Endothelial cell of umbilical vein (primary cell): ENCODE measurements around the gene HOXD12. TPM values are rescaled to one million over a fixed set of nuclear protein-coding genes. Genes with fewer than 3 reads are reported as not detected.
A peak's percentile ranks its signal among the peaks of the same experiment; 100 is the strongest.

Experiments
- BruUV-seq: library from RNA; stranded (reverse); fragments of 400-500 nt; replicated peaks from 2 replicates; lab custom pipeline; 2021; lab: Mats Ljungman, UMichigan
- CTCF ChIA-PET: fragments of 300-600, 350-600 bp; sonication (Branson Sonifier 250); formaldehyde crosslinking; loops from one replicate; lab custom pipeline; 2021; ENCODE audit warnings: antibody characterized with exemption, inconsistent platforms; lab: Charles Lee
- POLR2A ChIA-PET: fragments of 300-600, 350-600 bp; sonication (Branson Sonifier 250); formaldehyde crosslinking; loops from one replicate; lab custom pipeline; 2021; ENCODE audit warnings: antibody characterized with exemption, inconsistent platforms; lab: Charles Lee
- DNase-seq: peaks from one replicate; pipeline ENCODE4 v3.0.0-alpha.2; 2011; ENCODE audit warnings: low read depth, low spot score
- FAIRE-seq: peaks from 2 replicates; lab custom pipeline; 2011; peaks lifted over from hg19 to GRCh38; lab: Jason Lieb, UNC
- H2AFZ ChIP-seq: 2 replicates; pipeline ENCODE4 v1.6.0; 2012; ENCODE audit warnings: low read depth, low read length, control low read depth, inconsistent platforms
- H3K27ac ChIP-seq: 2 replicates; pipeline ENCODE4 v1.5.1; 2011; ENCODE audit warnings: low read depth, mild to moderate bottlenecking, control low read depth, low read length, moderate library complexity; ENCODE audit not compliant: insufficient read depth
- H3K27me3 ChIP-seq, 2 experiments: 2 replicates each; pipeline versions ENCODE4 v1.6.0 to v1.6.1; 2011; ENCODE audit warnings: low read length in 2 of 2, mixed read lengths in 1 of 2; ENCODE audit not compliant: control insufficient read depth in 2 of 2, insufficient read depth in 2 of 2
- H3K36me3 ChIP-seq, 2 experiments: 2 replicates in 1 of 2; 3 replicates in 1 of 2; pipeline ENCODE4 v1.5.1; 2011; ENCODE audit warnings: low read length in 2 of 2, mild to moderate bottlenecking in 1 of 2, moderate library complexity in 1 of 2; ENCODE audit not compliant: control insufficient read depth in 2 of 2, insufficient read depth in 2 of 2; ENCODE audit errors: extremely low read depth in 1 of 2
- H3K4me1 ChIP-seq: 3 replicates; pipeline ENCODE4 v1.5.1; 2011; ENCODE audit warnings: mild to moderate bottlenecking, low read length; ENCODE audit not compliant: control insufficient read depth, insufficient read depth; ENCODE audit errors: extremely low read depth
- H3K4me2 ChIP-seq: 2 replicates; pipeline ENCODE4 v1.6.1; 2011; ENCODE audit warnings: low read length, control low read depth, mixed read lengths; ENCODE audit not compliant: insufficient read depth
- H3K4me3 ChIP-seq, 3 experiments: fragments of 200-600 bp in 1 of 3; sonication (generic), shearing (Covaris generic) in 1 of 3; replicated peaks in 1 of 3; 2 replicates each; pipeline ENCODE4 v1.5.1; 2011 to 2016; ENCODE audit warnings: control low read depth in 3 of 3, low read length in 3 of 3, mild to moderate bottlenecking in 2 of 3, inconsistent platforms in 1 of 3, low read depth in 1 of 3, moderate library complexity in 1 of 3; ENCODE audit not compliant: insufficient read depth in 1 of 3
- H3K79me2 ChIP-seq: 2 replicates; pipeline ENCODE4 v1.6.0; 2012; ENCODE audit warnings: low read length, inconsistent platforms; ENCODE audit not compliant: control insufficient read depth, insufficient read depth
- H3K9ac ChIP-seq: replicated peaks from 2 replicates; pipeline ENCODE3; 2011; ENCODE audit warnings: low read length, control low read depth; ENCODE audit not compliant: insufficient read depth; ENCODE audit errors: extremely low read depth
- H3K9me1 ChIP-seq: replicated peaks from 3 replicates; pipeline ENCODE4 v1.6.0; 2011; ENCODE audit warnings: mild to moderate bottlenecking, low read length; ENCODE audit not compliant: control insufficient read depth, insufficient read depth; ENCODE audit errors: extremely low read depth
- H3K9me3 ChIP-seq: replicated peaks from 2 replicates; pipeline ENCODE4 v1.5.1; 2012; ENCODE audit warnings: low read length, inconsistent platforms; ENCODE audit not compliant: control insufficient read depth, insufficient read depth
- H4K20me1 ChIP-seq: replicated peaks from 2 replicates; pipeline ENCODE3; 2011; ENCODE audit warnings: mild to moderate bottlenecking, low read length; ENCODE audit not compliant: control insufficient read depth, insufficient read depth; ENCODE audit errors: extremely low read depth
- EZH2 ChIP-seq: IDR thresholded peaks from 2 replicates; pipeline ENCODE4 v1.6.1; 2012; ENCODE audit warnings: borderline replicate concordance, low read depth, mild to moderate bottlenecking, moderate library complexity, low read length, inconsistent platforms; ENCODE audit not compliant: severe bottlenecking
- FOS ChIP-seq: IDR thresholded peaks from 2 replicates; pipeline ENCODE4 v1.6.1; 2011; ENCODE audit warnings: mild to moderate bottlenecking, low read length, moderate library complexity, borderline replicate concordance; ENCODE audit not compliant: insufficient read depth
- GATA2 ChIP-seq: IDR thresholded peaks from 2 replicates; pipeline ENCODE4 v1.7.0; 2011; ENCODE audit warnings: low read depth, mild to moderate bottlenecking, moderate library complexity, mixed read lengths, low read length; ENCODE audit not compliant: insufficient read length, insufficient read depth
- JUN ChIP-seq: IDR thresholded peaks from 2 replicates; pipeline ENCODE4 v1.6.1; 2011; ENCODE audit warnings: borderline replicate concordance, low read depth; ENCODE audit not compliant: insufficient read length, insufficient read depth
- POLR2A ChIP-seq: IDR thresholded peaks from 2 replicates; pipeline ENCODE4 v1.6.1; 2012; ENCODE audit warnings: low read depth, mild to moderate bottlenecking, control low read depth, low read length
- dilution Hi-C: fragments of 300-500 bp; cut with MboI; formaldehyde crosslinking; loops from one replicate; pipeline ENCODE4 v1.15.0; 2019; ENCODE audit warnings: low sequenced_read_pairs; ENCODE audit not compliant: extremely low pct_ligation_motif_present
- intact Hi-C: fragments of 100-400 bp; cut with micrococcal nuclease; formaldehyde crosslinking; loops from one replicate; pipeline ENCODE4 v1.10.0; 2022
- polyA plus RNA-seq, 4 experiments: library from polyadenylated mRNA; depleted of rRNA in 3 of 4; stranded (reverse) in 3 of 4; unstranded in 1 of 4; fragments of >200 nt; gene quantifications; 2 replicates each; pipeline versions ENCODE4 v1.2.1 to v1.2.3, GENCODE V29; 2011 to 2012; ENCODE audit warnings: missing spikeins in 1 of 4
- total RNA-seq: library from RNA; stranded (reverse); gene quantifications from 2 replicates; pipeline ENCODE4 v1.2.3, GENCODE V29; 2021

The HOXD12 gene
- total and polyA plus RNA-seq, 2 donors (not counting 3 experiments of a cell fraction or from before 2014, with no cell fraction given): not detected

- ChIA-PET POLR2A (no interaction called here), CTCF (interaction anchor here (0.6 to 6.0 kb wide), 35 partner anchors 9 to 1401 kb away, joined by 3 to 113 read pairs (median 5); partner anchors contain the start of gene HOXD11)
- Histone ChIP-seq H4K20me1 (peaks cover 6% of the 10 kb centered on the region), H3K9me1 (no peaks in the 10 kb centered on the region), H2AFZ (no peak overlapping the region), H3K79me2 (no peaks in the 10 kb centered on the region), H3K4me2 (no peak overlapping the region), H3K9ac (no peak overlapping the region), H3K4me1 (peaks cover 5% of the 10 kb centered on the region), H3K9me3 (no peaks in the 10 kb centered on the region), H3K27ac (no peak overlapping the region), H3K4me3 (no peak overlapping the region), H3K27me3 (peaks cover 93 to 98% of the 10 kb centered on the region in 2 experiments), H3K36me3 (no peaks in the 10 kb centered on the region)
- TF ChIP-seq GATA2 (no peak), JUN (no peak), POLR2A (no peak), EZH2 (no peak)
- intact Hi-C loops (loop anchor here (1.0 to 5.0 kb wide), 8 partner anchors 17 to 1396 kb away; no protein-coding TSS in a partner anchor), dilution Hi-C loops (no loop called here)
- FAIRE-seq (no peak), DNase-seq (no peak)
- no TSS peak for BruUV-seq
Observed at GRCh38 chr2:176097820-176098365, 1.7 kb upstream of the HOXD12 start.

GRCh38 chr2:176098366-176099158 is 1.0 kb upstream of the HOXD12 start:
- intact Hi-C loops: loop anchor here (5.0 kb wide), 2 partner anchors 786 to 1396 kb away; no protein-coding TSS in a partner anchor
- peaks cover 5% of the 10 kb centered on the region for H3K4me1 ChIP-seq
- H3K9me1 ChIP-seq: no peaks in the 10 kb centered on the region
- dilution Hi-C loops: no loop called here
- DNase-seq: no peak
- H3K79me2 ChIP-seq: no peaks in the 10 kb centered on the region
- FAIRE-seq: no peak
- no peaks in the 10 kb centered on the region for H3K36me3 ChIP-seq
- peaks cover 6% of the 10 kb centered on the region for H4K20me1 ChIP-seq
- POLR2A ChIA-PET: no interaction called here
- no peak for TF ChIP-seq FOS
- peak; percentile 71 for TF ChIP-seq EZH2
- H3K9me3 ChIP-seq: no peaks in the 10 kb centered on the region
- no peak overlapping the region for H3K9ac ChIP-seq
- no peak overlapping the region for H2AFZ ChIP-seq
- H3K27me3 ChIP-seq: peaks cover 94 to 99% of the 10 kb centered on the region in 2 experiments
- BruUV-seq: no TSS peak
- H3K4me2 ChIP-seq: no peak overlapping the region
- CTCF ChIA-PET: interaction anchor here (1.1 to 6.0 kb wide), 13 partner anchors 9 to 1399 kb away, joined by 3 to 113 read pairs (median 9); partner anchors contain the start of gene HOXD11
- no peak overlapping the region for H3K4me3 ChIP-seq
- H3K27ac ChIP-seq: no peak overlapping the region
